NCI-H345 treated with DMSO at 0.1 percent for 48 hours (cell line): ENCODE data around the gene CPAMD8.
"Not testable (repeated sequence)": the region's sequence is repeated elsewhere in the genome, so short reads cannot be mapped to it uniquely, and the experiment has no call there.

Source experiments
- DNase-seq: peaks from one replicate; lab custom pipeline; 2025; ENCODE audit not compliant: unreplicated experiment; lab: John Stamatoyannopoulos, UW

Gene CPAMD8

GRCh38 chr19:17043744-17044143 is 17.1 kb upstream of the CPAMD8 start:
- no peak for DNase-seq

DNA sequence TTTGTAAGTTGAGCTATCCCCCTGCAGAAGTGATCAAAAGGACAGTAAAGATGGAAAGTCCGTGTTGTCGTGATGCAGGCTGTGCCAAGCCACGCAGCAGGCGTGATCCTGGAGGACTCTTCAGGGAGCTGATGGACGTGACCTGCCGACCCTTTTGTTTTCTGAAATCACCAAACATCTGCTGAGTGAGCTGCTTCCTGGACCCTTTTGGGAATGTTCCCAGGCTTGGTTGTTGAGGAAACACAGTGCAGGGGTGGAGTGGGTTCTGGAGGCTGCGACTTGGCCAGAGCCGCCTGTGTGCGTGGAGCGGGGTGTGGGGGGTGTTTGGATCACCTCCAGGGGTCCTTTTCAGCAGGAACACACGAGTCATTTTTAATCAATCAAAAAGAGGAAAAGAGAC is 15.4 kb upstream of the CPAMD8 start:
- no peak for DNase-seq

DNA sequence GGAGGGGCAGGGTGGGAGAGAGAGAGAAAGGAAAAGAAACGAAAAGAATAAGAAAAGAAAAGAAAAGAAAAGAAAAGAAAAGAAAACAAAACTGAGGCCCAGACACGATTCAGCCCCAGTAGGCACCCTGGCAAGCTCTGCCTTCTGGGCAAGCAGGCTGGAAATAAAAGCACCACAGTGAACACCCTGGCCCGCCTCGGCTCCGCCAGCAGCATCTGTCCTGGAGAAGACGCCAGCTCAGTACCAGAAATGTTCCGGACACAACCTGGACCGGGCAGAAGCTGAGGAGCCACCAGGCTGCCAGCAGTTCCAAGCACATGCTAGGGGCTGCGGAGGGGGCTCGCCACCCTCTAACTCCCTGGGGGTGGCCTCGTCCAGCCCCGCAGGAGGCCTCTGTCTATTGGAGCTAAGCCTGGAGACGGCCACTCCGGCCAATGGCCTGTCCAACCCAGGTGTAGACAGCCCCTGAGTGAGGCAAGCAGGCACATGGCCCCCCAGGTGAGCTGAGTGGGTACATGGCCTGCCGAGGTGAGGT is 11.4 kb upstream of the CPAMD8 start:
- no peak for DNase-seq

GRCh38 chr19:17037184-17037583 is 10.6 kb upstream of the CPAMD8 start:
- DNase-seq: no peak

- no peak for DNase-seq
These were observed 10.0 kb upstream of the CPAMD8 start for GRCh38 chr19:17036640-17037039.

- DNase-seq: no peak
These were observed 9.3 kb upstream of the CPAMD8 start for GRCh38 chr19:17035842-17036424.

DNA sequence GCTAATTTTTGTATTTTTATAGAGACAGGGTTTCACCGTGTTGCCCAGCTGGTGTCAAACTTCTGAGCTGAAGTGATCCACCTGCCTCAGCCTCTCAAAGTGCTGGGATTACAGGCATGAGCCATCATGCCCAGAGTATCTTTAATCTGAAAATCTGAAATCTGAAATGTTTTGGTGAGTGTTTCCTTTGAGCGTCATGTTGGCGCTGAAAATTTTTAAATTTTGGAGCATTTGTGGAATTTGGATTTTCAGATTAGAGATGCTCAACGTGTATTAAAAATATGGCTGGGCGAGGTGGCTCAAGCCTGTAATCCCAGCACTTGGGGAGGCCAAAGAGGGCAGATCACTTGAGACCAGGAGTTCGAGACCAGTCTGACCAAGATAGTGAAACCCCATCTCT is 5.1 kb upstream of the CPAMD8 start:
- no peak for DNase-seq

DNA sequence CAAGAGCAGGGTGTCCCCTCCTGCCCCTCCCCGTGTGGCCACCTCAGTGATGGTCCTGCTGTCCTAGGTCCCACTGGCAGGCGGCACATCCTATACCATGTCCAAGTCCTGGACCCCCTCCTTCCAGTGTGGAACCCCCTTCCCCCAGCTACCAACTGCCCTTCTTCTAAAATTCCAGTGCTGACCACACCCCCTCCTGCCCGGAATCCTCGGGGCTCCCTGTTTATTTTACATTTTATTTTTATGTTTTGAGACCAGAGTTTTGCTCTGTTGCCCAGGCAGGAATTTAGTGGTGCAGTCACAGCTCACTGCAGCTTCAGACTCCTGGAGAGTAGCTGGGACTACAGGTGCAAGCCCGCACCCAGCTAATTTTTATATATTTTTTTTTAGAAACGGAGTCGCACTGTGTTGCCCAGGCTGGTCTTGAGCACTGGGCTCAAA is 945 bp upstream of the CPAMD8 start:
- no peak for DNase-seq

DNA sequence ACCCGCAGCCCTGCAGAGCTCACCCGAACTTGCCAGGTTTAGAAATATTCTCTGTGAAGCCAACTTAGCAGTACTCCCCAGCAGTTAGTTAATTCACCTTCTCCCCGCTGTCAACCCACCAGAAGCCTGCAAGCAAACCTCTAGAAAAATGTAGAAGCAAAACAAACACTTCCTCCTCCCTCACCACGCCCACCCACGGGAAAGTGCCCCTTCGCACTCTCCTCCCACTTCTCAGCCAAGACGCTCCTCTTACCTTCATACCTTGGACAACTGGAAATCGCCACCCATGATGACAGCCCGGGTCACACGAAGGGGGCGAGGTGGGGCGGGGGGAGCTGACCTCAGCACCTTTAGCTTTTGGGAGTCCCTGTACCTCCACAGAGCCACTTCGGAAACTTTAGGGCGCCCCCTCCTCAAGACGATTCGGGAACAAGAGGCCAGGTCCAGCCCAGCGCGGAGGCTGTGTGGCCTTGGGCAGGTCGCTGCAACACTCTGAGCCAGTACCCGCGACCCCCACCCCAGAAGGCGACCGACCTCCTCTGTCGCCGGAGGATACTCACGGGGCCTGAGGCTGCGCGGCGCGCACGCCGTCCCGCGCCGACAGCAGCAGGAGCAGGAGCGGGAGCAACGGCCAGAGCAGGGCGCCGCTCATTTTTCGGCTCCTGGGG is 485 bp downstream of the CPAMD8 start:
- no peak for DNase-seq

- no peak for DNase-seq
These were observed 1.2 kb downstream of the CPAMD8 start for GRCh38 chr19:17025361-17025760.

- not testable (repeated sequence) for DNase-seq
These were observed 1.7 kb downstream of the CPAMD8 start for GRCh38 chr19:17024941-17025340.

- DNase-seq: no peak
These were observed 2.8 kb downstream of the CPAMD8 start for GRCh38 chr19:17023805-17024204.

DNA sequence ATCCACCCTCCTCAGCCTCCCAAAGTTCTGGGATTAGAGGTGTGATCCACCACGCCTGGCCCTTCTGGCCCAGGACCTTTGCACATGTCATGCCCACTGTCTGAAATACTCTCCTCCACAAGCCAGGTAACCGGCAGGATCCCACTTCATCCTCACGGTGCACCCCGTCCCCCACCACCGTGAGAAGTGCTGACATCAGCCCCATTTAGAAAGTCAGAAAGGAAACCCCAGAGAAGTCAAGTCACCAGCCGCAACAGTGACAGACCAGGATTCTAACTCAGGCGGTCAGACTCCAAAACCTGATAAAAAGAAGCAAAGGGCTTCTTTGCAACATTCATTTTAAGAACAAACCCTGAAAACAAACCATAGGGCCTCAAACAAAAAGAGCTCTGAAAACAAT is 3.9 kb downstream of the CPAMD8 start:
- no peak for DNase-seq

DNA sequence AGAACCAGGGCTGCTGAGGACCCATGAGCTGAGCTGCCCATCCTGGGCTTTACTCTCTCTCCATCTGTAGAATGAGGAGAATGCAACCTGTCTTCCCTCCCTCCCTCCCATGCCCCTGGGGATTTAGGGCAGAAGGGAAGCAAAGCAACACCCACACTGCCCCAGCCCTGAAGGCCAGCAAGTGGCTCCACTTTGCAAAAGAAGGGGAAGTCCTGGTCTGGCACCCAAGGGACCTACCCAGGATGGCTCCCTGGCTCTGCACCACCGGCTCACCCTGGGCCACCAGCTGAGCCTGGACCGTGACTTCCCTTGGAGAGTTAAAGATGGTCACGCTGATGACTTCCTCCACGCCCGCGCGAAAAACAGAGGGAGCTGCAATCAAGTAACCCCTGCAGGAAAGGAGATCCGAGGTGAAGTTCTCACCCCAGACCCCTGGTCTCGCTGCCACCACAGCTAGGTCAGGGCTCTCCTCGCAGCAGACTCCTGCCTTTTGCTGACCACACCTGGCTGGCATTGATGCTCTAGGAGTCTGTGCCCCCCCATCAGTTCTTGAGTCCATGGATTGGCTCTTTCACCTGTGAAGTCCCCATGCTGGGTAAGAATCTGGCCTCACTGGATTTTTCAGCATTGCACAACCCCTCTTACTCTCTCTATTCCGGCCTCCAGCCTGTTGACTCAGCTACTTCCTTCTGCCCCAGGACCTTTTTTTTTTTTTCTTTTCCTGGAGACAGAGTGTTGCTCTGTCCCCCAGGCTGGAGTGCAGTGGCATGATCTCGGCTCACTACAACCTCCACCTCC is 4.6 kb downstream of the CPAMD8 start:
- no peak for DNase-seq

GRCh38 chr19:17021328-17021727 is 5.3 kb downstream of the CPAMD8 start:
- DNase-seq: no peak

GRCh38 chr19:17020823-17021222 is 5.8 kb downstream of the CPAMD8 start:
- DNase-seq: no peak

- no peak for DNase-seq
These were observed 6.2 kb downstream of the CPAMD8 start for GRCh38 chr19:17020385-17020784.

- DNase-seq: not testable (repeated sequence)
These were observed 12.3 kb downstream of the CPAMD8 start for GRCh38 chr19:17014212-17014861.

- no peak for DNase-seq
These were observed 15.1 kb downstream of the CPAMD8 start for GRCh38 chr19:17011485-17011884.

DNA sequence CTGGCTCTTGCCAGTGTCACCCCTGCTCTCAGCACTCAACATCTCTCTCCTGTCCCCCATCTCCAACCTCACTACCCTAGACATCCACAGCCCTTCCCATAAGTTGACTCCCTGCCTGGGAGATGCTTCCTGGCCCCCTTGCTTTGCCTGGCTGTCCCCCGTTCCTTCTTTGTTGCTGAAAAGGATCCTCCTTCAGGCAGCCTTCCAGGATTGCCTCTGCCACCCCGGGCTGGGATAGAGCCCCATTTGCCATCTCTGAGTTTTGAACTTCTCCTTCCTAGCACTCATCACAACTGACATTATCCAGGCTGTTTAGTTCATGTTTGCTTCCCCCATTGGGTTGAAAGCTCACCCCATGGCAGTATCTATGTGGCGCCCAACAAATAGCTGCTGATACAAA is 20.0 kb downstream of the CPAMD8 start:
- DNase-seq: no peak

- no peak for DNase-seq
These were observed 21.6 kb downstream of the CPAMD8 start for GRCh38 chr19:17005000-17005399.
